Mesothelial cell of epicardium (in vitro differentiated cells): ENCODE data around the gene CHRM5. TPM values are rescaled to one million over a fixed set of nuclear protein-coding genes. Genes with fewer than 3 reads are reported as not detected.

ENCODE experiments used
- DNase-seq, 2 experiments: peaks; one replicate each; pipeline ENCODE4 v3.0.0; 2021; ENCODE audit warnings: low spot score in 2 of 2; ENCODE audit not compliant: unreplicated experiment in 2 of 2
- H3K27ac Mint-ChIP-seq: 2 replicates; pipeline ENCODE4 v1.8.0; 2021; ENCODE audit warnings: mixed read lengths
- H3K27me3 Mint-ChIP-seq: 2 replicates; pipeline ENCODE4 v1.8.0; 2021; ENCODE audit warnings: low read depth, mixed read lengths
- H3K36me3 Mint-ChIP-seq: 2 replicates; pipeline ENCODE4 v1.8.0; 2021; ENCODE audit warnings: mixed read lengths
- H3K4me1 Mint-ChIP-seq: 2 replicates; pipeline ENCODE4 v1.8.0; 2021; ENCODE audit warnings: mixed read lengths
- H3K4me3 Mint-ChIP-seq: 2 replicates; pipeline ENCODE4 v1.8.0; 2021; ENCODE audit warnings: mild to moderate bottlenecking, moderate library complexity, mixed read lengths
- H3K9me3 Mint-ChIP-seq: 2 replicates; pipeline ENCODE4 v1.8.0; 2021; ENCODE audit warnings: mixed read lengths
- CTCF ChIP-seq: fragments of 200-600 bp; sonication (generic); IDR thresholded peaks from one replicate; pipeline ENCODE4 v1.5.0; 2021; ENCODE audit warnings: antibody characterized with exemption; ENCODE audit not compliant: unreplicated experiment
- total RNA-seq: library from RNA; stranded (reverse); gene quantifications from 3 replicates; pipeline ENCODE4 v1.2.1, GENCODE V29; 2021

The CHRM5 gene
- total RNA-seq, 1 donor from 2014 or later = 0.13 TPM

GRCh38 chr15:34055868-34056595, 87.7 kb downstream of the CHRM5 start:
- Mint-ChIP-seq H3K4me1 (peaks cover 8% of the 10 kb centered on the region), H3K27ac (peak overlapping the region; percentile 89), H3K4me3 (no peak overlapping the region), H3K36me3 (no peaks in the 10 kb centered on the region), H3K9me3 (peaks cover 29% of the 10 kb centered on the region), H3K27me3 (peaks cover 2% of the 10 kb centered on the region)
- TF ChIP-seq CTCF = no peak
- DNase-seq = no peak

GRCh38 chr15:34056911-34057310, 88.6 kb downstream of the CHRM5 start:
- H3K4me1 Mint-ChIP-seq = peaks cover 8% of the 10 kb centered on the region
- H3K36me3 Mint-ChIP-seq = no peaks in the 10 kb centered on the region
- peaks cover 21% of the 10 kb centered on the region for H3K9me3 Mint-ChIP-seq
- no peak overlapping the region for H3K27ac Mint-ChIP-seq
- no peak for TF ChIP-seq CTCF
- H3K27me3 Mint-ChIP-seq = peaks cover 2% of the 10 kb centered on the region
- no peak for DNase-seq
- no peak overlapping the region for H3K4me3 Mint-ChIP-seq

- H3K4me1 Mint-ChIP-seq = peaks cover 8% of the 10 kb centered on the region
- DNase-seq = no peak
- H3K27ac Mint-ChIP-seq = no peak overlapping the region
- H3K36me3 Mint-ChIP-seq = no peaks in the 10 kb centered on the region
- TF ChIP-seq CTCF = no peak
- H3K4me3 Mint-ChIP-seq = no peak overlapping the region
- H3K27me3 Mint-ChIP-seq = peaks cover 2% of the 10 kb centered on the region
- no peaks in the 10 kb centered on the region for H3K9me3 Mint-ChIP-seq
Observed at GRCh38 chr15:34059476-34059875, 91.2 kb downstream of the CHRM5 start.

GRCh38 chr15:34059946-34060345, 91.6 kb downstream of the CHRM5 start:
- no peak for DNase-seq
- no peak overlapping the region for H3K4me3 Mint-ChIP-seq
- H3K9me3 Mint-ChIP-seq = no peaks in the 10 kb centered on the region
- H3K4me1 Mint-ChIP-seq = peaks cover 8% of the 10 kb centered on the region
- TF ChIP-seq CTCF = no peak
- no peak overlapping the region for H3K27ac Mint-ChIP-seq
- no peaks in the 10 kb centered on the region for H3K36me3 Mint-ChIP-seq
- peaks cover 2% of the 10 kb centered on the region for H3K27me3 Mint-ChIP-seq

GRCh38 chr15:34064438-34064837, 96.1 kb downstream of the CHRM5 start:
- no peak overlapping the region for H3K4me3 Mint-ChIP-seq
- H3K27me3 Mint-ChIP-seq = peaks cover 2% of the 10 kb centered on the region
- no peaks in the 10 kb centered on the region for H3K36me3 Mint-ChIP-seq

More at GRCh38 chr15:34064438-34064837, 96.1 kb downstream of the CHRM5 start:
- no peaks in the 10 kb centered on the region for H3K4me1 Mint-ChIP-seq
- H3K9me3 Mint-ChIP-seq = no peaks in the 10 kb centered on the region
- no peak for DNase-seq
- no peak overlapping the region for H3K27ac Mint-ChIP-seq
- no peak for TF ChIP-seq CTCF
